A673 (cell line): Measurements from ENCODE around the gene EGFR. TPM values are rescaled to one million over a fixed set of nuclear protein-coding genes. Genes with fewer than 3 reads are reported as not detected.

Source experiments
- BruUV-seq: library from RNA; stranded (reverse); fragments of 400-500 nt; replicated peaks from 2 replicates; lab custom pipeline; 2021; lab: Mats Ljungman, UMichigan
- CTCF ChIA-PET: fragments of 300-600 bp; sonication (Branson Sonifier 250); formaldehyde crosslinking; loops from one replicate; lab custom pipeline; 2022; ENCODE audit warnings: antibody characterized with exemption; lab: Charles Lee
- POLR2A ChIA-PET: fragments of 300-600 bp; sonication (Branson Sonifier 250); formaldehyde crosslinking; loops from one replicate; lab custom pipeline; 2022; ENCODE audit warnings: antibody characterized with exemption; ENCODE audit not compliant: low non-redundant PET; lab: Charles Lee
- DNase-seq: peaks from one replicate; pipeline ENCODE4 v3.0.0-alpha.2; 2015; ENCODE audit warnings: low spot score
- H3K27ac ChIP-seq: fragments of 200-600 bp; sonication (generic); 2 replicates; pipeline ENCODE4 v1.5.1; 2016; ENCODE audit warnings: mixed run types, low read depth, mild to moderate bottlenecking, mixed read lengths, antibody characterized with exemption, low read length; ENCODE audit not compliant: poor library complexity, severe bottlenecking
- H3K27me3 ChIP-seq: fragments of 200-600 bp; sonication (generic); replicated peaks from 2 replicates; pipeline ENCODE4 v1.6.1; 2017; ENCODE audit warnings: mixed run types, low read depth, mild to moderate bottlenecking, mixed read lengths, antibody characterized with exemption, low read length; ENCODE audit not compliant: insufficient read depth, poor library complexity
- H3K36me3 ChIP-seq: fragments of 200-600 bp; sonication (generic); 2 replicates; pipeline ENCODE4 v1.6.1; 2016; ENCODE audit warnings: mixed run types, mild to moderate bottlenecking, mixed read lengths, antibody characterized with exemption, low read length; ENCODE audit not compliant: insufficient read depth, poor library complexity, severe bottlenecking
- H3K4me1 ChIP-seq: fragments of 200-600 bp; sonication (generic); 2 replicates; pipeline ENCODE4 v1.6.1; 2017; ENCODE audit warnings: mixed run types, mild to moderate bottlenecking, mixed read lengths, antibody characterized with exemption, low read length; ENCODE audit not compliant: insufficient read depth, poor library complexity, severe bottlenecking
- H3K4me3 ChIP-seq: fragments of 200-600 bp; sonication (generic); 2 replicates; pipeline ENCODE4 v1.5.1; 2016; ENCODE audit warnings: low read depth, mixed run types, mild to moderate bottlenecking, mixed read lengths, low read length; ENCODE audit not compliant: poor library complexity, severe bottlenecking
- H3K9me3 ChIP-seq: fragments of 200-600 bp; sonication (generic); 2 replicates; pipeline ENCODE4 v1.6.1; 2016; ENCODE audit warnings: mixed run types, low read depth, mild to moderate bottlenecking, mixed read lengths, antibody characterized with exemption, low read length; ENCODE audit not compliant: poor library complexity, severe bottlenecking
- EZH2 ChIP-seq: fragments of 200-600 bp; sonication (generic); IDR thresholded peaks from 2 replicates; pipeline ENCODE4 v1.6.1; 2017; ENCODE audit warnings: borderline replicate concordance, low read depth, mild to moderate bottlenecking, mixed read lengths, antibody characterized with exemption, low read length; ENCODE audit not compliant: poor library complexity, severe bottlenecking
- intact Hi-C: fragments of 100-400 bp; cut with micrococcal nuclease; formaldehyde crosslinking; loops from one replicate; pipeline ENCODE4 v1.10.0; 2022; ENCODE audit not compliant: unreplicated experiment
- total RNA-seq: library from RNA; stranded (reverse); gene quantifications from 2 replicates; pipeline ENCODE4 v1.2.3, GENCODE V29; 2021
- TF ChIP-seq, protein P1 (sequence below): fragments of 300-800, 200-600 bp; sonication (generic); conservative IDR thresholded peaks from 2 replicates; pipeline ENCODE4 v1.5.1; 2017; ENCODE audit warnings: low read depth, mild to moderate bottlenecking, antibody characterized with exemption, low read length, moderate library complexity, mixed read lengths

The EGFR gene
- total RNA-seq, 1 experiment from 2014 or later: 0.84 TPM

GRCh38 chr7:55202150-55202913 is 183.5 kb downstream of the EGFR start:
- Histone ChIP-seq H3K27me3 (no peaks in the 10 kb centered on the region), H3K4me3 (no peak overlapping the region), H3K9me3 (no peaks in the 10 kb centered on the region), H3K27ac (no peak overlapping the region), H3K4me1 (no peaks in the 10 kb centered on the region), H3K36me3 (no peaks in the 10 kb centered on the region)
- CTCF ChIA-PET: no interaction called here
- intact Hi-C loops: no loop called here
- TF ChIP-seq, protein P1, sequence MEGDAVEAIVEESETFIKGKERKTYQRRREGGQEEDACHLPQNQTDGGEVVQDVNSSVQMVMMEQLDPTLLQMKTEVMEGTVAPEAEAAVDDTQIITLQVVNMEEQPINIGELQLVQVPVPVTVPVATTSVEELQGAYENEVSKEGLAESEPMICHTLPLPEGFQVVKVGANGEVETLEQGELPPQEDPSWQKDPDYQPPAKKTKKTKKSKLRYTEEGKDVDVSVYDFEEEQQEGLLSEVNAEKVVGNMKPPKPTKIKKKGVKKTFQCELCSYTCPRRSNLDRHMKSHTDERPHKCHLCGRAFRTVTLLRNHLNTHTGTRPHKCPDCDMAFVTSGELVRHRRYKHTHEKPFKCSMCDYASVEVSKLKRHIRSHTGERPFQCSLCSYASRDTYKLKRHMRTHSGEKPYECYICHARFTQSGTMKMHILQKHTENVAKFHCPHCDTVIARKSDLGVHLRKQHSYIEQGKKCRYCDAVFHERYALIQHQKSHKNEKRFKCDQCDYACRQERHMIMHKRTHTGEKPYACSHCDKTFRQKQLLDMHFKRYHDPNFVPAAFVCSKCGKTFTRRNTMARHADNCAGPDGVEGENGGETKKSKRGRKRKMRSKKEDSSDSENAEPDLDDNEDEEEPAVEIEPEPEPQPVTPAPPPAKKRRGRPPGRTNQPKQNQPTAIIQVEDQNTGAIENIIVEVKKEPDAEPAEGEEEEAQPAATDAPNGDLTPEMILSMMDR: no peak
- no peak for TF ChIP-seq EZH2
- POLR2A ChIA-PET: no interaction called here
- BruUV-seq: no TSS peak
- DNase-seq: no peak

DNA sequence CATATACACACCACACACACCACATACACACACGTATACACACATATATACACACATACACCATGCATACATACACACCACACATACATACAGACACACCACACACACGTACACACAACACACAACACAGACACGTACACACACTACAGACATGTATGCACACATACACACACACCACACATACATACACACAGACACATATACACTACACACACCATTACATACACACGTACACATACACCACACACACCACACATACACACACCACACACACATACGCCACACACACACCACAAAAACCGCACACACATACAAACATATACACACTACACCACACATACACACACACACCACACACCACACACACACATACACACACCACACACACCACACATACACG is 184.5 kb downstream of the EGFR start:
- DNase-seq: no peak
- no peaks in the 10 kb centered on the region for H3K9me3 ChIP-seq
- POLR2A ChIA-PET: no interaction called here
- H3K27ac ChIP-seq: no peak overlapping the region
- TF ChIP-seq EZH2: no peak
- TF ChIP-seq, protein P1: no peak
- BruUV-seq: no TSS peak
- no peaks in the 10 kb centered on the region for H3K36me3 ChIP-seq
- no peaks in the 10 kb centered on the region for H3K4me1 ChIP-seq
- H3K4me3 ChIP-seq: no peak overlapping the region
- H3K27me3 ChIP-seq: no peaks in the 10 kb centered on the region
- CTCF ChIA-PET: no interaction called here
- intact Hi-C loops: no loop called here

GRCh38 chr7:55205124-55205955 is 186.5 kb downstream of the EGFR start:
- POLR2A ChIA-PET: no interaction called here
- CTCF ChIA-PET: no interaction called here
- Histone ChIP-seq H3K36me3 (no peaks in the 10 kb centered on the region), H3K27ac (no peak overlapping the region), H3K4me3 (no peak overlapping the region), H3K9me3 (no peaks in the 10 kb centered on the region), H3K4me1 (no peaks in the 10 kb centered on the region), H3K27me3 (no peaks in the 10 kb centered on the region)
- TF ChIP-seq EZH2: no peak
- TF ChIP-seq, protein P1: no peak
- intact Hi-C loops: no loop called here
- no peak for DNase-seq
- BruUV-seq: no TSS peak
